H1 (cell line): Measurements from ENCODE around the gene JPH2. TPM values are rescaled to one million over a fixed set of nuclear protein-coding genes. Genes with fewer than 3 reads are reported as not detected.

Experiments
- CTCF ChIA-PET: fragments of 300-600 bp; sonication (Branson Sonifier 250); formaldehyde crosslinking; loops from one replicate; lab custom pipeline; 2021; ENCODE audit not compliant: partially characterized antibody; lab: Charles Lee
- POLR2A ChIA-PET: fragments of 300-600 bp; sonication (Branson Sonifier 250); formaldehyde crosslinking; loops from one replicate; lab custom pipeline; 2021; ENCODE audit warnings: inconsistent platforms; ENCODE audit not compliant: partially characterized antibody; lab: Charles Lee
- DNase-seq, 2 experiments: peaks; one replicate each; pipeline versions ENCODE4 v3.0.0 to v3.0.0-alpha.2; 2010 to 2022; ENCODE audit warnings: low spot score in 2 of 2, low read depth in 1 of 2, mixed read lengths in 1 of 2
- FAIRE-seq: peaks from 2 replicates; lab custom pipeline; 2011; peaks lifted over from hg19 to GRCh38; lab: Jason Lieb, UNC
- H2AFZ ChIP-seq: 2 replicates; pipeline ENCODE4 v1.8.1; 2012; ENCODE audit warnings: low read length, inconsistent platforms
- H2AK5ac ChIP-seq: 2 replicates; pipeline ENCODE4 v1.6.1; 2013; ENCODE audit warnings: low read depth, low read length
- H2BK120ac ChIP-seq: replicated peaks from 2 replicates; pipeline ENCODE3; 2013; ENCODE audit warnings: low read depth, low read length, inconsistent platforms
- H2BK12ac ChIP-seq: 2 replicates; pipeline ENCODE4 v1.6.1; 2013; ENCODE audit warnings: low read depth, low read length
- H2BK15ac ChIP-seq: 2 replicates; pipeline ENCODE4 v1.6.1; 2013; ENCODE audit warnings: low read length
- H2BK20ac ChIP-seq: 2 replicates; pipeline ENCODE4 v1.6.1; 2013; ENCODE audit warnings: low read length
- H2BK5ac ChIP-seq: 2 replicates; pipeline ENCODE4 v1.6.1; 2013; ENCODE audit warnings: low read depth, low read length
- H3K14ac ChIP-seq: 2 replicates; pipeline ENCODE4 v1.6.1; 2013; ENCODE audit warnings: inconsistent platforms; ENCODE audit not compliant: insufficient read length
- H3K18ac ChIP-seq: 2 replicates; pipeline ENCODE4 v1.6.1; 2013; ENCODE audit warnings: low read length; ENCODE audit errors: extremely low read depth
- H3K23ac ChIP-seq: 2 replicates; pipeline ENCODE4 v1.6.1; 2013; ENCODE audit warnings: inconsistent platforms; ENCODE audit not compliant: insufficient read length
- H3K23me2 ChIP-seq: 2 replicates; pipeline ENCODE4 v1.6.1; 2013; ENCODE audit warnings: low read depth, low read length
- H3K27ac ChIP-seq: 2 replicates; pipeline ENCODE4 v1.6.1; 2011; ENCODE audit warnings: low read depth, low read length, inconsistent platforms
- H3K27me3 ChIP-seq, 4 experiments: replicated peaks in 1 of 4; 1 replicate in 1 of 4; 2 replicates in 3 of 4; pipeline versions ENCODE4 v1.6.1 to v1.8.1; 2011 to 2013; ENCODE audit warnings: low read length in 3 of 4, mild to moderate bottlenecking in 3 of 4, inconsistent platforms in 2 of 4, mixed read lengths in 2 of 4, moderate library complexity in 1 of 4; ENCODE audit not compliant: control insufficient read depth in 3 of 4, insufficient read depth in 3 of 4; ENCODE audit errors: extremely low read depth in 1 of 4
- H3K36me3 ChIP-seq, 4 experiments: 2 replicates each; pipeline versions ENCODE4 v1.6.1 to v1.8.1; 2011 to 2013; ENCODE audit warnings: mild to moderate bottlenecking in 4 of 4, low read length in 3 of 4, moderate library complexity in 2 of 4, control low read depth in 1 of 4, inconsistent platforms in 1 of 4; ENCODE audit not compliant: insufficient read depth in 4 of 4, control insufficient read depth in 2 of 4
- H3K4ac ChIP-seq: replicated peaks from 2 replicates; pipeline ENCODE3; 2013; ENCODE audit warnings: low read length, low read depth, mixed read lengths, inconsistent platforms; ENCODE audit not compliant: insufficient read length
- H3K4me1 ChIP-seq, 4 experiments: replicated peaks in 1 of 4; 1 replicate in 1 of 4; 2 replicates in 3 of 4; pipeline versions ENCODE4 v1.6.1 to v1.8.1; 2011 to 2013; ENCODE audit warnings: low read length in 3 of 4, inconsistent platforms in 2 of 4, mixed read lengths in 1 of 4; ENCODE audit not compliant: insufficient read depth in 4 of 4, control insufficient read depth in 3 of 4
- H3K4me2 ChIP-seq, 2 experiments: 2 replicates each; pipeline versions ENCODE4 v1.6.1 to v1.8.1; 2011 to 2013; ENCODE audit warnings: low read depth in 2 of 2, low read length in 2 of 2, control low read depth in 1 of 2, inconsistent platforms in 1 of 2, mild to moderate bottlenecking in 1 of 2; ENCODE audit not compliant: insufficient read depth in 1 of 2
- H3K4me3 ChIP-seq, 4 experiments: fragments of 200-600, 300-600 bp in 1 of 4; sonication (generic), shearing (Covaris generic), sonication (Bioruptor Twin) in 1 of 4; 2 replicates each; pipeline versions ENCODE4 v1.5.1 to v1.8.1; 2011 to 2016; ENCODE audit warnings: low read length in 4 of 4, low read depth in 3 of 4, control low read depth in 2 of 4, inconsistent platforms in 2 of 4, mild to moderate bottlenecking in 2 of 4, mixed read lengths in 1 of 4, moderate library complexity in 1 of 4; ENCODE audit not compliant: insufficient read depth in 2 of 4; ENCODE audit errors: extremely low read depth in 1 of 4
- H3K56ac ChIP-seq: replicated peaks from 2 replicates; pipeline ENCODE3; 2013; ENCODE audit warnings: low read depth, mild to moderate bottlenecking, mixed read lengths, low read length, inconsistent platforms; ENCODE audit not compliant: insufficient read length
- H3K79me1 ChIP-seq: 2 replicates; pipeline ENCODE4 v1.6.1; 2013; ENCODE audit warnings: low read depth, low read length, control low read depth
- H3K79me2 ChIP-seq, 2 experiments: 2 replicates each; pipeline versions ENCODE4 v1.6.1 to v1.8.1; 2012 to 2013; ENCODE audit warnings: low read length in 2 of 2, mild to moderate bottlenecking in 2 of 2, inconsistent platforms in 1 of 2; ENCODE audit not compliant: insufficient read depth in 2 of 2, control insufficient read depth in 1 of 2
- H3K9ac ChIP-seq, 4 experiments: replicated peaks in 1 of 4; 1 replicate in 1 of 4; 2 replicates in 3 of 4; pipeline versions ENCODE4 v1.6.1 to v1.8.1; 2011 to 2013; ENCODE audit warnings: low read depth in 3 of 4, low read length in 3 of 4, control low read depth in 2 of 4, mild to moderate bottlenecking in 2 of 4, moderate library complexity in 2 of 4, inconsistent platforms in 1 of 4; ENCODE audit errors: extremely low read depth in 1 of 4
- H3K9me3 ChIP-seq, 2 experiments: 2 replicates each; pipeline versions ENCODE4 v1.6.1 to v1.8.1; 2012 to 2013; ENCODE audit warnings: mild to moderate bottlenecking in 2 of 2, moderate library complexity in 2 of 2, control low read depth in 1 of 2, inconsistent platforms in 1 of 2, low read depth in 1 of 2, low read length in 1 of 2, mixed read lengths in 1 of 2; ENCODE audit not compliant: insufficient read depth in 2 of 2
- H4K20me1 ChIP-seq, 2 experiments: replicated peaks in 1 of 2; 2 replicates each; pipeline versions ENCODE3 to v1.8.1; 2011 to 2013; ENCODE audit warnings: inconsistent platforms in 2 of 2, low read length in 2 of 2, mild to moderate bottlenecking in 1 of 2; ENCODE audit not compliant: insufficient read depth in 2 of 2, control insufficient read depth in 1 of 2
- H4K5ac ChIP-seq: 2 replicates; pipeline ENCODE4 v1.6.1; 2013; ENCODE audit warnings: low read length, low read depth, mixed read lengths, inconsistent platforms; ENCODE audit not compliant: insufficient read length
- H4K8ac ChIP-seq: 2 replicates; pipeline ENCODE4 v1.8.0; 2013; ENCODE audit warnings: mild to moderate bottlenecking, moderate library complexity, low read length, inconsistent platforms; ENCODE audit not compliant: insufficient read depth; ENCODE audit errors: extremely low read depth
- H4K91ac ChIP-seq: replicated peaks from 2 replicates; pipeline ENCODE3; 2013; ENCODE audit warnings: low read length, mixed read lengths, inconsistent platforms; ENCODE audit not compliant: insufficient read length
- HDAC2 ChIP-seq, 2 experiments: fragments of 300-600 bp in 1 of 2; sonication (generic) in 1 of 2; IDR thresholded peaks; 2 replicates each; pipeline ENCODE4 v1.6.1; 2011 to 2012; ENCODE audit warnings: low read depth in 2 of 2, low read length in 2 of 2, mild to moderate bottlenecking in 2 of 2, moderate library complexity in 2 of 2, borderline replicate concordance in 1 of 2, inconsistent platforms in 1 of 2
- MAX ChIP-seq: IDR thresholded peaks from 2 replicates; pipeline ENCODE4 v1.6.1; 2012; ENCODE audit warnings: inconsistent platforms
- SIRT6 ChIP-seq: IDR thresholded peaks from one replicate; pipeline ENCODE4 v1.7.1; 2012; ENCODE audit warnings: low read length, inconsistent platforms
- WGBS, 2 experiments: shearing (Covaris generic) in 1 of 2; methylation state at CpG; one replicate each; pipeline versions ENCODE4 v1.1.6 to v1.1.7; 2013 to 2015; ENCODE audit warnings: low lambda C conversion rate in 2 of 2, mixed read lengths in 2 of 2, inconsistent platforms in 1 of 2, low coverage in 1 of 2, missing lambda C conversion rate in 1 of 2; ENCODE audit not compliant: insufficient replicate concordance in 2 of 2, insufficient coverage in 1 of 2, insufficient read length in 1 of 2; ENCODE audit errors: extremely low coverage in 1 of 2, missing lambda C conversion rate in 1 of 2; 5-methylcytosine and 5-hydroxymethylcytosine counted together
- polyA plus RNA-seq, 7 experiments: library from polyadenylated mRNA; depleted of rRNA in 3 of 7; stranded (reverse) in 5 of 7; unstranded in 2 of 7; fragments of >200 nt in 5 of 7; fragments of 200-250 nt in 2 of 7; gene quantifications; 1 replicate in 5 of 7; 2 replicates in 1 of 7; 4 replicates in 1 of 7; pipeline versions ENCODE4 v1.2.1 to v1.2.3, GENCODE V29; 2011 to 2013; ENCODE audit warnings: missing spikeins in 2 of 7, mixed read lengths in 2 of 7
- total RNA-seq: library from RNA; stranded (reverse); fragmentation: NEBNext Ultra II Directional; extraction: Animal tissue kit (Norgen Biotek cat#: 25700); gene quantifications from 2 replicates; pipeline ENCODE4 v1.2.1, GENCODE V29; 2021

JPH2 gene
- total and polyA plus RNA-seq, 2 of the 8 experiments (the other 6 are each of a cell fraction or from before 2014, with no cell fraction given) = 0.59 to 1.3 TPM

- 85% methylated on average over 8 of the region's 8 CpGs; no CpG with 5 or more reads in 1 of the 2 experiments for WGBS, 2 experiments
- no peak overlapping the region for H2BK120ac ChIP-seq
- FAIRE-seq (no peak), DNase-seq (no peak)
- H3K14ac ChIP-seq = no peak overlapping the region
- H3K27me3 ChIP-seq = no peaks in the 10 kb centered on the region
- no peak overlapping the region for H3K18ac ChIP-seq
- no peak overlapping the region for H2AK5ac ChIP-seq
- no peak overlapping the region for H2BK20ac ChIP-seq
- no peaks in the 10 kb centered on the region; the same call in 1 of the 2 replicates for H3K23me2 ChIP-seq
- H3K79me2 ChIP-seq = no peaks in the 10 kb centered on the region
- H3K4me1 ChIP-seq = no peaks in the 10 kb centered on the region
- H3K79me1 ChIP-seq = no peaks in the 10 kb centered on the region
- H2BK12ac ChIP-seq = no peak overlapping the region
- no peak overlapping the region for H3K4me2 ChIP-seq
- no peak overlapping the region for H3K4me3 ChIP-seq
- no peaks in the 10 kb centered on the region for H3K36me3 ChIP-seq
- no peak overlapping the region for H4K8ac ChIP-seq
- no peak overlapping the region for H2BK5ac ChIP-seq
- H2AFZ ChIP-seq = no peak overlapping the region
- ChIA-PET POLR2A (no interaction called here), CTCF (interaction anchor here (0.9 to 4.2 kb wide), 2 partner anchors 16 to 57 kb away, joined by 7 to 21 read pairs; no protein-coding TSS in a partner anchor)
- no peak overlapping the region for H2BK15ac ChIP-seq
- H3K9me3 ChIP-seq = no peaks in the 10 kb centered on the region
- no peak overlapping the region for H3K23ac ChIP-seq
- no peak overlapping the region for H4K91ac ChIP-seq
- no peak overlapping the region for H4K5ac ChIP-seq
- H3K56ac ChIP-seq = no peak overlapping the region
- no peaks in the 10 kb centered on the region for H4K20me1 ChIP-seq
- H3K27ac ChIP-seq = no peak overlapping the region
- no peak overlapping the region for H3K4ac ChIP-seq
- H3K9ac ChIP-seq = no peak overlapping the region
- TF ChIP-seq SIRT6 (no peak), HDAC2 (IDR thresholded peaks at IDR 0.05; ENCODE audit: borderline replicate concordance in 1 of 2, low read depth in 2 of 2, low read length in 2 of 2) (no peak), MAX (no peak)
Measured at GRCh38 chr20:44173846-44174245, 13.1 kb downstream of the JPH2 start.
